Endometrium (tissue), 2 donors: ENCODE data around the gene TEK.
A peak's percentile ranks its signal among the peaks of the same experiment; 100 is the strongest.

ENCODE experiments used
- FAIRE-seq: peaks from 2 replicates; lab custom pipeline; 2012; peaks lifted over from hg19 to GRCh38; lab: Jason Lieb, UNC
- donor health status: control.
- donor health status: control.

Gene TEK

GRCh38 chr9:27181381-27181780 is 72.4 kb downstream of the TEK start:
- FAIRE-seq, result no peak

GRCh38 chr9:27182421-27182820 is 73.4 kb downstream of the TEK start:
- no peak for FAIRE-seq

- no peak for FAIRE-seq
These were observed 74.1 kb downstream of the TEK start for GRCh38 chr9:27183131-27183530.

GRCh38 chr9:27183701-27184100 is 74.7 kb downstream of the TEK start:
- no peak for FAIRE-seq

- FAIRE-seq, result peak; percentile 29
These were observed 75.7 kb downstream of the TEK start for GRCh38 chr9:27184556-27185351.

GRCh38 chr9:27188426-27188825 is 79.4 kb downstream of the TEK start:
- FAIRE-seq, result no peak

- FAIRE-seq, result no peak
These were observed 80.4 kb downstream of the TEK start for GRCh38 chr9:27189426-27189825.

- FAIRE-seq, result no peak
These were observed 83.4 kb downstream of the TEK start for GRCh38 chr9:27192291-27192960.

GRCh38 chr9:27193886-27194285 is 84.9 kb downstream of the TEK start:
- FAIRE-seq, result no peak

- FAIRE-seq, result peak; percentile 46
These were observed 85.5 kb downstream of the TEK start for GRCh38 chr9:27194401-27195091.

- no peak for FAIRE-seq
These were observed 86.2 kb downstream of the TEK start for GRCh38 chr9:27195191-27195590.

GRCh38 chr9:27196383-27196782 is 87.4 kb downstream of the TEK start:
- no peak for FAIRE-seq

- no peak for FAIRE-seq
These were observed 89.2 kb downstream of the TEK start for GRCh38 chr9:27198190-27198589.

- FAIRE-seq, result no peak
These were observed 93.0 kb downstream of the TEK start for GRCh38 chr9:27202056-27202455.

GRCh38 chr9:27203783-27204182 is 94.8 kb downstream of the TEK start:
- no peak for FAIRE-seq

- no peak for FAIRE-seq
These were observed 95.6 kb downstream of the TEK start for GRCh38 chr9:27204578-27204977.

GRCh38 chr9:27205198-27205597 is 96.2 kb downstream of the TEK start:
- no peak for FAIRE-seq

- no peak for FAIRE-seq
These were observed 97.0 kb downstream of the TEK start for GRCh38 chr9:27206041-27206440.

GRCh38 chr9:27209034-27209433 is 100.0 kb downstream of the TEK start:
- no peak for FAIRE-seq

GRCh38 chr9:27210588-27210987 is 101.6 kb downstream of the TEK start:
- no peak for FAIRE-seq

GRCh38 chr9:27212191-27212590 is 103.2 kb downstream of the TEK start:
- no peak for FAIRE-seq

GRCh38 chr9:27212621-27213020 is 103.6 kb downstream of the TEK start:
- no peak for FAIRE-seq

- FAIRE-seq, result no peak
These were observed 118.2 kb downstream of the TEK start for GRCh38 chr9:27227192-27227591.
